GM12865 (cell line): ENCODE results near the gene SYP.

Experiments
- DNase-seq: peaks from one replicate; pipeline ENCODE4 v3.0.0; 2010; ENCODE audit warnings: low read depth
- H3K4me3 ChIP-seq: 2 replicates; pipeline ENCODE4 v1.5.1; 2011; ENCODE audit warnings: mild to moderate bottlenecking, low read depth, low read length, control low read depth
- CTCF ChIP-seq: IDR thresholded peaks from 2 replicates; pipeline ENCODE4 v1.5.1; 2011; ENCODE audit warnings: low read length, control low read depth, low read depth, inconsistent platforms; ENCODE audit not compliant: insufficient read depth; ENCODE audit errors: missing control alignments

The SYP gene

GRCh38 chrX:49244207-49244606, 44.2 kb upstream of the SYP start:
- TF ChIP-seq CTCF: no peak
- no peak overlapping the region for H3K4me3 ChIP-seq
- no peak for DNase-seq

- H3K4me3 ChIP-seq: no peak overlapping the region
- no peak for TF ChIP-seq CTCF
- DNase-seq: no peak
Observed at GRCh38 chrX:49243166-49243565, 43.2 kb upstream of the SYP start.

- TF ChIP-seq CTCF: no peak
- no peak for DNase-seq
- H3K4me3 ChIP-seq: no peak overlapping the region
Observed at GRCh38 chrX:49242545-49243066, 42.6 kb upstream of the SYP start.

- DNase-seq: no peak
- no peak for TF ChIP-seq CTCF
- no peak overlapping the region for H3K4me3 ChIP-seq
Observed at GRCh38 chrX:49238735-49239134, 38.7 kb upstream of the SYP start.

- DNase-seq: no peak
- no peak for TF ChIP-seq CTCF
- no peak overlapping the region for H3K4me3 ChIP-seq
Observed at GRCh38 chrX:49237060-49237459, 37.1 kb upstream of the SYP start.

- no peak for DNase-seq
- no peak overlapping the region for H3K4me3 ChIP-seq
- TF ChIP-seq CTCF: no peak
Observed at GRCh38 chrX:49233887-49234555, 34.0 kb upstream of the SYP start.

- DNase-seq: no peak
- H3K4me3 ChIP-seq: no peak within 1 kb of the TSS
- TF ChIP-seq CTCF: no peak
Observed at GRCh38 chrX:49233176-49233575, 33.2 kb upstream of the SYP start, which contains the start of gene CACNA1F. Gene CACNA1F (minus strand): TSS chrX:49233340. CDS start chrX:49233309, 31 bp downstream.
